Measurements from ENCODE around the gene CASP8.

DNA sequence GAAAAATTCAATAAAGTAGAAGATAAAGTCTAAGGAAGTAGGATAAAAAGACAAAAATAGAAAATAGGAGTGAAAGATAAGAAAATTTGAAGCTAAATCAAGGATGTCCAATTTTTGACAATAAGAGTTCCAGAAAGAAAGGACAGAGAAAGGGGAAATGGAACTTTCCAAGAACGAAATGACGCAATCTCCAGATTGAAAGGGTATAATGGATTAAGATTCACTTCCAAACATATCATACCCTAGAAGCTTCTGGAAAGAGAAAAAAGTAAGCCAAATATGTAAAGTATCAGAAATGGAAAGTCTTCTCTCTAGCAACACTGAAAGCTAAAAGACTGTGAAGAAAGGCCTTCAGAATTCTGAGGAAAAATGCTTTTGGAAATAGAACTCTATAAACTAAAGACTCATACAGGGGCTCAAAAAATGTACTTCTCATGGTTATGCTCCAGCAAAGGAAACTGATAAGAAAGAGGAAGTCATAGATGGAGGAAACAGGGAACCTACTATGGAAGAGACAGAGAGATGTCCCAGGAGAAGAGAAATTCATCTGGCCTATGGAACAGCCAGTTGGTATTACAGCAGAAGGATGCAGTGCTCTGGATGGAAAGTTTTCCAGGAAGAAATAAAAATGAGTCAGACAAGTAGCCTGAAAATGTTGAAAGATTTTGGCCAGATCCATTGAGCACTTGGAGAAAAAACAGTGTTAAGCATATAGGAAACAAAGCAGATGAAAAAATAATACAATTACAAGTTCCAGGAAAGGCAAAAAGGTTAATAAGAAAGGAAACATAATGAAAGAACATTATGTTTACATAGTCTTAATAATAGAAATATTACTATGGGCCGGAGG lies 20.1 kb downstream of the CASP8 start:
- TF ChIP-seq POLR2A (IDR thresholded peaks at IDR 0.05), result no peak
- no peak for TF ChIP-seq CTCF (IDR thresholded peaks at IDR 0.05)
